Panc1 (cell line): Measurements from ENCODE around the gene GCHFR. TPM values are rescaled to one million over a fixed set of nuclear protein-coding genes. Genes with fewer than 3 reads are reported as not detected.

Experiments used
- ATAC-seq: fragments of 200-7000 bp; cut with Tn5 transposase; 2 replicates; pipeline ENCODE4 v1.9.1; 2020; ENCODE audit warnings: mild to moderate bottlenecking, moderate library complexity
- BruUV-seq: library from RNA; stranded (reverse); fragments of 400-500 nt; replicated peaks from 2 replicates; lab custom pipeline; 2021; lab: Mats Ljungman, UMichigan
- CTCF ChIA-PET: fragments of 300-600 bp; sonication (Branson Sonifier 250); formaldehyde crosslinking; loops from one replicate; lab custom pipeline; 2022; ENCODE audit warnings: antibody characterized with exemption; lab: Charles Lee
- POLR2A ChIA-PET: fragments of 300-600 bp; sonication (Branson Sonifier 250); formaldehyde crosslinking; loops from one replicate; lab custom pipeline; 2022; ENCODE audit warnings: antibody characterized with exemption; lab: Charles Lee
- DNase-seq: peaks from one replicate; pipeline ENCODE4 v3.0.0-alpha.2; 2010; ENCODE audit warnings: low read depth, low spot score
- H3K27ac ChIP-seq: 2 replicates; pipeline ENCODE4 v1.5.1; 2011; ENCODE audit warnings: mild to moderate bottlenecking, low read length, inconsistent platforms
- H3K27me3 ChIP-seq: fragments of 200-500 bp; sonication (Bioruptor generic); 2 replicates; pipeline ENCODE4 v1.6.0; 2014; ENCODE audit warnings: low read length, inconsistent platforms; ENCODE audit not compliant: control insufficient read depth, insufficient read depth
- H3K36me3 ChIP-seq: fragments of 200-500 bp; sonication (Bioruptor generic); 2 replicates; pipeline ENCODE4 v1.5.1; 2014; ENCODE audit warnings: inconsistent platforms, mild to moderate bottlenecking, low read length, moderate library complexity; ENCODE audit not compliant: control insufficient read depth, insufficient read depth
- H3K4me1 ChIP-seq: 2 replicates; pipeline ENCODE4 v1.5.1; 2011; ENCODE audit warnings: inconsistent platforms, mild to moderate bottlenecking, low read length, moderate library complexity; ENCODE audit not compliant: control insufficient read depth, insufficient read depth
- H3K4me3 ChIP-seq, 2 experiments: 2 replicates each; pipeline ENCODE4 v1.5.1; 2011 to 2012; ENCODE audit warnings: low read depth in 2 of 2, low read length in 2 of 2, mild to moderate bottlenecking in 2 of 2, inconsistent platforms in 1 of 2, moderate library complexity in 1 of 2
- H3K9me3 ChIP-seq: fragments of 200-500 bp; sonication (Bioruptor generic); 2 replicates; pipeline ENCODE4 v1.5.1; 2014; ENCODE audit warnings: low read depth, mild to moderate bottlenecking, inconsistent platforms, low read length, moderate library complexity; ENCODE audit not compliant: control insufficient read depth, insufficient read depth
- CTCF ChIP-seq: fragments of 450-650 bp; IDR thresholded peaks from 2 replicates; pipeline ENCODE4 v1.5.1; 2017; ENCODE audit warnings: mild to moderate bottlenecking
- POLR2AphosphoS5 ChIP-seq: IDR thresholded peaks from 2 replicates; pipeline ENCODE4 v1.6.1; 2012; ENCODE audit warnings: mild to moderate bottlenecking, low read depth, low read length, moderate library complexity
- REST ChIP-seq, 2 experiments: IDR thresholded peaks; 2 replicates each; pipeline ENCODE4 v1.6.1; 2011 to 2012; ENCODE audit warnings: low read depth in 2 of 2, control low read depth in 1 of 2, low read length in 1 of 2, mild to moderate bottlenecking in 1 of 2, moderate library complexity in 1 of 2; ENCODE audit not compliant: insufficient read depth in 1 of 2
- SIN3A ChIP-seq: IDR thresholded peaks from 2 replicates; pipeline ENCODE4 v1.6.1; 2012; ENCODE audit warnings: low read depth, mild to moderate bottlenecking, low read length, moderate library complexity, borderline replicate concordance; ENCODE audit not compliant: insufficient read depth
- TCF7L2 ChIP-seq: IDR thresholded peaks from 2 replicates; pipeline ENCODE4 v1.6.1; 2011; ENCODE audit warnings: mild to moderate bottlenecking, low read depth, low read length, inconsistent platforms
- in situ Hi-C: cut with HindIII; loops from 2 replicates; pipeline ENCODE4 v1.10.0; 2016; ENCODE audit warnings: low sequenced_read_pairs, low pct_unique_long_range_greater_than_20kb
- intact Hi-C: fragments of 100-400 bp; cut with micrococcal nuclease; formaldehyde crosslinking; loops from one replicate; pipeline ENCODE4 v1.10.0; 2022; ENCODE audit not compliant: unreplicated experiment
- total RNA-seq: library from RNA; stranded (reverse); gene quantifications from one replicate; pipeline ENCODE4 v1.2.1, GENCODE V29; 2021; ENCODE audit not compliant: unreplicated experiment

Gene GCHFR
- total RNA-seq, 1 experiment from 2014 or later: 37.2 TPM

- Histone ChIP-seq H3K36me3 (no peaks in the 10 kb centered on the region), H3K4me1 (peaks cover 6% of the 10 kb centered on the region; the same call in 1 of the 2 replicates), H3K27ac (no peak overlapping the region), H3K27me3 (no peaks in the 10 kb centered on the region), H3K4me3 (no peak overlapping the region), H3K9me3 (no peaks in the 10 kb centered on the region)
- 0 out of 2 replicates have a peak, but pooled peaks have one; percentile 51 for ATAC-seq
- in situ Hi-C loops (loop anchor here (25.0 kb wide), 1 partner anchor 151 kb away; no protein-coding TSS in a partner anchor), intact Hi-C loops (loop anchor here (10.0 kb wide), 1 partner anchor 113 kb away; no protein-coding TSS in a partner anchor)
- POLR2A ChIA-PET: no interaction called here
- no peak for TF ChIP-seq CTCF
- CTCF ChIA-PET: interaction anchor here (1.0 kb wide), 1 partner anchor 100 kb away, joined by 3 read pairs; no protein-coding TSS in a partner anchor
- BruUV-seq: no TSS peak
- no peak for DNase-seq
These were observed 24.1 kb downstream of the GCHFR start for GRCh38 chr15:40787991-40788390.

GRCh38 chr15:40789119-40789518, 25.3 kb downstream of the GCHFR start:
- ChIA-PET POLR2A (no interaction called here), CTCF (interaction anchor here (0.6 to 1.0 kb wide), 2 partner anchors 101 to 367 kb away, joined by 3 to 6 read pairs; no protein-coding TSS in a partner anchor)
- DNase-seq: no peak
- H3K9me3 ChIP-seq: no peaks in the 10 kb centered on the region
- BruUV-seq: no TSS peak
- H3K27ac ChIP-seq: no peak overlapping the region
- in situ Hi-C loops: loop anchor here (25.0 kb wide), 1 partner anchor 152 kb away; no protein-coding TSS in a partner anchor
- peaks cover 15% of the 10 kb centered on the region for H3K4me1 ChIP-seq
- ATAC-seq: no peak
- H3K27me3 ChIP-seq: no peaks in the 10 kb centered on the region
- no peaks in the 10 kb centered on the region for H3K36me3 ChIP-seq
- TF ChIP-seq SIN3A (no peak), POLR2AphosphoS5 (no peak), REST (IDR thresholded peaks at IDR 0.05; ENCODE audit: insufficient read depth in 1 of 2, low read depth in 2 of 2, low read length in 1 of 2) (no peak), TCF7L2 (no peak), CTCF (no peak)
- no peak overlapping the region for H3K4me3 ChIP-seq
- intact Hi-C loops: loop anchor here (10.0 kb wide), 1 partner anchor 114 kb away; no protein-coding TSS in a partner anchor
